K562 (cell line): Measurements from ENCODE around the gene LMBRD1. TPM values are rescaled to one million over a fixed set of nuclear protein-coding genes. Genes with fewer than 3 reads are reported as not detected.

Experiments
- ATAC-seq: fragments of 200-7000 bp; cut with Tn5 transposase; 3 replicates; pipeline ENCODE4 v1.9.1; 2020; ENCODE audit warnings: moderate library complexity
- BruUV-seq: library from RNA; stranded (reverse); fragments of 400-500 nt; replicated peaks from 2 replicates; lab custom pipeline; 2021; lab: Mats Ljungman, UMichigan
- CTCF ChIA-PET: fragments of 300-600 bp; formaldehyde crosslinking; extraction: SDS; loops from one replicate; lab custom pipeline; 2021; ENCODE audit warnings: low intra/inter-chr PET ratio; lab: Yijun Ruan, JAX
- POLR2A ChIA-PET: fragments of 300-600, 350-650 bp; sonication (Branson Sonifier 250); formaldehyde crosslinking; extraction: SDS; loops from one replicate; lab custom pipeline; 2021; ENCODE audit warnings: antibody characterized with exemption, inconsistent platforms; lab: Yijun Ruan, JAX
- DNase-seq, 4 experiments: peaks; one replicate each; pipeline versions ENCODE4 v3.0.0 to v3.0.0-alpha.2; 2011 to 2018; ENCODE audit warnings: low spot score in 3 of 4, mixed read lengths in 3 of 4; ENCODE audit errors: extremely low read depth in 1 of 4
- FAIRE-seq: peaks from 2 replicates; lab custom pipeline; 2011; peaks lifted over from hg19 to GRCh38; lab: Jason Lieb, UNC
- H2AFZ ChIP-seq: 2 replicates; pipeline ENCODE4 v1.6.0; 2011; ENCODE audit warnings: low read depth, low read length, control low read depth, inconsistent platforms
- H3K27ac ChIP-seq: fragments of 200-600 bp; 3 replicates; pipeline ENCODE4 v1.8.0; 2011; ENCODE audit warnings: low read depth, mild to moderate bottlenecking, control low read depth, inconsistent platforms, low read length, moderate library complexity, mixed read lengths; ENCODE audit errors: extremely low read depth
- H3K27me3 ChIP-seq, 2 experiments: fragments of 300-600 bp in 1 of 2; 2 replicates in 1 of 2; 3 replicates in 1 of 2; pipeline versions ENCODE4 v1.6.0 to v1.8.0; 2011; ENCODE audit warnings: inconsistent platforms in 2 of 2, low read length in 2 of 2, mild to moderate bottlenecking in 1 of 2, mixed read lengths in 1 of 2, moderate library complexity in 1 of 2; ENCODE audit not compliant: control insufficient read depth in 2 of 2, insufficient read depth in 2 of 2
- H3K36me3 ChIP-seq: fragments of 300-600 bp; 3 replicates; pipeline ENCODE4 v1.8.0; 2011; ENCODE audit warnings: mild to moderate bottlenecking, low read length, inconsistent platforms; ENCODE audit not compliant: control insufficient read depth, insufficient read depth
- H3K4me1 ChIP-seq, 2 experiments: fragments of 200-600 bp in 1 of 2; replicated peaks in 1 of 2; 2 replicates in 1 of 2; 3 replicates in 1 of 2; pipeline versions ENCODE4 v1.5.1 to v1.8.0; 2011; ENCODE audit warnings: inconsistent platforms in 2 of 2, low read length in 2 of 2, mild to moderate bottlenecking in 1 of 2, mixed read lengths in 1 of 2, moderate library complexity in 1 of 2; ENCODE audit not compliant: control insufficient read depth in 2 of 2, insufficient read depth in 2 of 2
- H3K4me2 ChIP-seq: 2 replicates; pipeline ENCODE4 v1.6.1; 2011; ENCODE audit warnings: low read length, control low read depth, inconsistent platforms, mixed read lengths; ENCODE audit not compliant: insufficient read depth
- H3K4me3 ChIP-seq: fragments of 200-600 bp; sonication (generic), shearing (Covaris generic); 2 replicates; pipeline ENCODE4 v1.5.1; 2016; ENCODE audit warnings: control low read depth, inconsistent platforms
- H3K79me2 ChIP-seq: fragments of 200-600 bp; 3 replicates; pipeline ENCODE4 v1.8.0; 2011; ENCODE audit warnings: low read length, inconsistent platforms; ENCODE audit not compliant: control insufficient read depth, insufficient read depth
- H3K9ac ChIP-seq, 2 experiments: 2 replicates each; pipeline versions ENCODE4 v1.6.0 to v1.6.1; 2011; ENCODE audit warnings: low read depth in 2 of 2, low read length in 2 of 2, control low read depth in 1 of 2, inconsistent platforms in 1 of 2, mild to moderate bottlenecking in 1 of 2, mixed read lengths in 1 of 2; ENCODE audit not compliant: insufficient read depth in 1 of 2
- H3K9me1 ChIP-seq: one replicate; pipeline ENCODE4 v1.6.0; 2011; ENCODE audit warnings: inconsistent platforms, mild to moderate bottlenecking, low read length, moderate library complexity; ENCODE audit not compliant: control insufficient read depth, insufficient read depth
- H3K9me3 ChIP-seq: replicated peaks from 2 replicates; pipeline ENCODE4 v1.5.1; 2011; ENCODE audit warnings: low read depth, low read length, inconsistent platforms; ENCODE audit not compliant: control insufficient read depth, insufficient read depth
- H4K20me1 ChIP-seq: replicated peaks from 2 replicates; pipeline ENCODE4 v1.6.1; 2011; ENCODE audit warnings: low read length, inconsistent platforms, mixed read lengths; ENCODE audit not compliant: control insufficient read depth, insufficient read depth
- ARID1B ChIP-seq: fragments of 450-650 bp; IDR thresholded peaks from 2 replicates; pipeline ENCODE4 v1.6.1; 2016; ENCODE audit warnings: antibody characterized with exemption, mild to moderate bottlenecking, inconsistent platforms
- ATF7 ChIP-seq: fragments of 450-650 bp; IDR thresholded peaks from 2 replicates; pipeline ENCODE4 v1.7.1; 2014; ENCODE audit warnings: mild to moderate bottlenecking, moderate library complexity
- BDP1 ChIP-seq: IDR thresholded peaks from 3 replicates; pipeline ENCODE4 v1.6.1; 2011; ENCODE audit not compliant: insufficient read length, insufficient read depth
- C11orf30 ChIP-seq: fragments of 450-650 bp; IDR thresholded peaks from 2 replicates; pipeline ENCODE4 v1.6.1; 2016; ENCODE audit warnings: low read depth, mild to moderate bottlenecking
- CHCHD3 ChIP-seq: fragments of 250-450 bp; sonication (Bioruptor Pico); IDR thresholded peaks from 2 replicates; pipeline ENCODE4 v2.1.2; 2022; ENCODE audit warnings: mild to moderate bottlenecking
- CHD1 ChIP-seq: fragments of 200-600 bp; sonication (generic); IDR thresholded peaks from one replicate; pipeline ENCODE4 v1.6.1; 2012; ENCODE audit warnings: mild to moderate bottlenecking, moderate library complexity, low read length, inconsistent platforms
- CHD4 ChIP-seq: fragments of 200-600 bp; sonication (generic); IDR thresholded peaks from 3 replicates; pipeline ENCODE4 v1.6.1; 2012; ENCODE audit warnings: low read depth, mild to moderate bottlenecking, mixed read lengths, low read length, inconsistent platforms; ENCODE audit not compliant: insufficient read depth, insufficient replicate concordance, poor library complexity, severe bottlenecking
- FOSL1 ChIP-seq: fragments of 200-800 bp; sonication (Bioruptor generic); conservative IDR thresholded peaks from 2 replicates; pipeline ENCODE4 v1.6.1; 2016; ENCODE audit warnings: missing genetic modification characterization, missing compliant biosample characterization
- MAFF ChIP-seq: IDR thresholded peaks from 2 replicates; pipeline ENCODE4 v1.6.1; 2012; ENCODE audit warnings: low read length, improper control_type of control experiment
- MAFG ChIP-seq: fragments of 450-650 bp; conservative IDR thresholded peaks from 2 replicates; pipeline ENCODE4 v1.6.1; 2016; ENCODE audit warnings: missing genetic modification characterization, missing compliant biosample characterization
- MEIS2 ChIP-seq: fragments of 450-650 bp; IDR thresholded peaks from 2 replicates; pipeline ENCODE4 v1.6.1; 2014; ENCODE audit warnings: mild to moderate bottlenecking; ENCODE audit not compliant: partially characterized antibody
- NFE2 ChIP-seq: IDR thresholded peaks from 2 replicates; pipeline ENCODE4 v1.6.1; 2014; ENCODE audit warnings: antibody characterized with exemption, low read depth
- NKRF ChIP-seq: fragments of 450-650 bp; IDR thresholded peaks from 2 replicates; pipeline ENCODE4 v1.6.1; 2016; ENCODE audit warnings: borderline replicate concordance
- PKNOX1 ChIP-seq: fragments of 450-650 bp; IDR thresholded peaks from 2 replicates; pipeline ENCODE4 v1.6.1; 2016
- RBM17 ChIP-seq: fragments of 200-400 bp; formaldehyde crosslinking; IDR thresholded peaks from 2 replicates; pipeline ENCODE4 v1.6.1; 2017; ENCODE audit warnings: low read depth, mild to moderate bottlenecking, low read length, borderline replicate concordance
- SMARCA4 ChIP-seq: fragments of 450-650 bp; IDR thresholded peaks from 2 replicates; pipeline ENCODE4 v1.6.1; 2016
- TAF9B ChIP-seq: fragments of 450-650 bp; IDR thresholded peaks from 2 replicates; pipeline ENCODE4 v1.6.1; 2018; ENCODE audit warnings: mild to moderate bottlenecking; ENCODE audit not compliant: partially characterized antibody
- ZBTB33 ChIP-seq: sonication (generic); formaldehyde crosslinking; IDR thresholded peaks from 2 replicates; pipeline ENCODE4 v1.8.1; 2023; ENCODE audit warnings: mild to moderate bottlenecking, missing genetic modification reagents
- ZNF668 ChIP-seq: fragments of 250-450 bp; sonication (Bioruptor Pico); IDR thresholded peaks from 2 replicates; pipeline ENCODE4 v1.8.0; 2022; ENCODE audit warnings: mild to moderate bottlenecking, inconsistent platforms
- WGBS: fragments of 100-300 bp; shearing (Covaris generic); methylation state at CpG from one replicate; pipeline ENCODE4 v1.1.6; 2016; ENCODE audit warnings: low coverage, mixed read lengths; ENCODE audit not compliant: insufficient coverage; ENCODE audit errors: missing lambda C conversion rate; 5-methylcytosine and 5-hydroxymethylcytosine counted together
- in situ Hi-C: fragments of 300-500 bp; cut with MboI; formaldehyde crosslinking; loops from 4 replicates; pipeline ENCODE4 v1.15.0; 2018; ENCODE audit warnings: inconsistent platforms, mixed read lengths
- intact Hi-C: fragments of 100-400 bp; cut with micrococcal nuclease; formaldehyde crosslinking; loops from 2 replicates; pipeline ENCODE4 v1.14.2; 2022
- polyA plus RNA-seq, 8 experiments: library from polyadenylated mRNA; depleted of rRNA in 4 of 8; stranded (reverse) in 5 of 8; unstranded in 3 of 8; fragments of >200 nt; fragmentation: Nextera tagmentation in 2 of 8; fragmentation: Illumina TruSeq in 1 of 8; extraction: Ambion mirVana in 2 of 8; extraction: Trizol in 1 of 8; gene quantifications; 2 replicates each; pipeline versions ENCODE4 v1.2.1 to v1.2.3, GENCODE V29; 2011 to 2014; ENCODE audit warnings: inconsistent platforms in 1 of 8, missing spikeins in 1 of 8
- total RNA-seq, 7 experiments: library from RNA; depleted of rRNA in 6 of 7; stranded (reverse); fragments of >200 nt in 6 of 7; fragmentation: Illumina TruSeq in 2 of 7; extraction: Trizol in 2 of 7; gene quantifications; 2 replicates each; pipeline versions ENCODE4 v1.2.1 to v1.2.3, GENCODE V29; 2011 to 2021; ENCODE audit warnings: low replicate concordance in 1 of 7

Gene LMBRD1
- total and polyA plus RNA-seq, 9 of the 15 experiments (the other 6 are each of a cell fraction or from before 2014, with no cell fraction given) = 14.0 to 85.2 (median 26.5) TPM

DNA sequence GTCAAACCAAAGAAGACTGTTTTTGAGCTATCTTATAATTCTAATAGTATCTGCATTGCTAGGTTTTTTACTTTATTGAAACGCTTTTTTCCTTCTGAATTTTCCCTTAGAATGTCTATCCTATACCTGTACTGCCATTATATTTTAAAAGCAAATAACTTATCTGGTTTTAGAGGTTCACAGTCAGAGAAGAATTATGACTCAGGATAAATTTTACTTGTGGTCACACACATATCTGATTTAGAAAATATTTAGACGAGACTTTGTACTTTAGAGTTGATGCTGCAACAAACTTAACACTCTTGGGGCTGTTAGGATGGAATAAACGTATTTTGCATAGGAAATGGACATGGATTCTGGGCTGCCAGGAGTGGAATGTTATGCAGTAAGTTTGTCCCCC is 33.0 kb downstream of the LMBRD1 start:
- no TSS peak for BruUV-seq
- 5% methylated on average over 3 of the region's 3 CpGs for WGBS
- in situ Hi-C loops = no loop called here
- Histone ChIP-seq H2AFZ (no peak overlapping the region), H3K4me3 (no peak overlapping the region), H3K4me2 (no peak overlapping the region), H3K36me3 (no peaks in the 10 kb centered on the region), H3K9ac (no peak overlapping the region), H4K20me1 (0 out of 2 replicates have a peak, but pooled peaks cover 1% of the 10 kb centered on the region), H3K27me3 (no peaks in the 10 kb centered on the region), H3K27ac (no peak overlapping the region), H3K4me1 (peaks cover 0 to 5% of the 10 kb centered on the region in 2 experiments; a peak in 2 of 5 replicates), H3K9me1 (no peaks in the 10 kb centered on the region), H3K9me3 (no peaks in the 10 kb centered on the region), H3K79me2 (peaks cover 14% of the 10 kb centered on the region; the same call in 2 of the 3 replicates)
- no peak for FAIRE-seq
- DNase-seq = no peak
- intact Hi-C loops = no loop called here
- peak; percentile 39 for ATAC-seq
- POLR2A ChIA-PET = interaction anchor here (0.7 kb wide), 1 partner anchor 11 kb away, joined by 3 read pairs; no protein-coding TSS in a partner anchor
- CTCF ChIA-PET = no interaction called here
- TF ChIP-seq SMARCA4 = peak; percentile 31; the same call in 1 of the 2 replicates
- TF ChIP-seq CHD1 = no peak
- no peak for TF ChIP-seq RBM17
- TF ChIP-seq ZBTB33 (CRISPR knock-in tag) = no peak
- TF ChIP-seq NFE2 = 0 out of 2 replicates have a peak, but pooled peaks have one; percentile 18
- no peak for TF ChIP-seq TAF9B
- no peak for TF ChIP-seq NKRF
- TF ChIP-seq C11orf30 = 0 out of 2 replicates have a peak, but pooled peaks have one; percentile 15
- no peak for TF ChIP-seq ATF7
- TF ChIP-seq FOSL1 (tag) = peak; percentile 58; the same call in 1 of the 2 replicates
- TF ChIP-seq MAFG (tag) = 0 out of 2 replicates have a peak, but pooled peaks have one; percentile 16
- no peak for TF ChIP-seq ZNF668 (CRISPR knock-in tag)
- no peak for TF ChIP-seq PKNOX1
- no peak for TF ChIP-seq BDP1
- TF ChIP-seq ARID1B = peak; percentile 38
- no peak for TF ChIP-seq CHCHD3 (CRISPR knock-in tag)
- peak; percentile 69 for TF ChIP-seq MEIS2
- peak; percentile 16; the same call in 1 of the 2 replicates for TF ChIP-seq MAFF
- no peak for TF ChIP-seq CHD4
